GM12891 (cell line): Measurements from ENCODE around the gene SPOP.

ENCODE experiments used
- DNase-seq: peaks from one replicate; pipeline ENCODE4 v3.0.0; 2011; ENCODE audit warnings: low spot score; ENCODE audit not compliant: insufficient read length
- FAIRE-seq: peaks from 2 replicates; lab custom pipeline; 2011; peaks lifted over from hg19 to GRCh38; lab: Jason Lieb, UNC
- PAX5 ChIP-seq: IDR thresholded peaks from 2 replicates; pipeline ENCODE4 v1.6.1; 2011; ENCODE audit warnings: low read length, moderate library complexity, mild to moderate bottlenecking; ENCODE audit not compliant: insufficient read depth, severe bottlenecking
- POLR2A ChIP-seq: IDR thresholded peaks from 2 replicates; pipeline ENCODE4 v1.6.1; 2011; ENCODE audit warnings: low read depth, low read length, control low read depth
- POLR2AphosphoS5 ChIP-seq: IDR thresholded peaks from 2 replicates; pipeline ENCODE4 v1.6.1; 2011; ENCODE audit warnings: low read depth, low read length, control low read depth
- POU2F2 ChIP-seq: IDR thresholded peaks from 2 replicates; pipeline ENCODE4 v1.6.1; 2011; ENCODE audit warnings: low read depth, mild to moderate bottlenecking, control low read depth, low read length, moderate library complexity
- SPI1 ChIP-seq: IDR thresholded peaks from 2 replicates; pipeline ENCODE4 v1.6.1; 2011; ENCODE audit warnings: low read depth, low read length, control low read depth
- TAF1 ChIP-seq: IDR thresholded peaks from 2 replicates; pipeline ENCODE4 v1.6.1; 2011; ENCODE audit warnings: low read depth, low read length, control low read depth

SPOP gene

GRCh38 chr17:49602783-49603182 lies 75.1 kb downstream of the SPOP start:
- DNase-seq = no peak
- no peak for FAIRE-seq
- TF ChIP-seq SPI1 (no peak), POLR2A (no peak), PAX5 (no peak), POU2F2 (no peak), POLR2AphosphoS5 (no peak), TAF1 (no peak)

- no peak for DNase-seq
- FAIRE-seq = no peak
- no peak for TF ChIP-seq POLR2A
- no peak for TF ChIP-seq POU2F2
- no peak for TF ChIP-seq SPI1
- TF ChIP-seq TAF1 = no peak
- no peak for TF ChIP-seq POLR2AphosphoS5
- TF ChIP-seq PAX5 = no peak
These were observed 76.9 kb downstream of the SPOP start for GRCh38 chr17:49600949-49601348.

GRCh38 chr17:49598918-49599317 lies 79.0 kb downstream of the SPOP start:
- FAIRE-seq = no peak
- no peak for TF ChIP-seq POLR2AphosphoS5
- TF ChIP-seq SPI1 = no peak
- TF ChIP-seq TAF1 = no peak
- no peak for TF ChIP-seq POU2F2
- no peak for DNase-seq

- DNase-seq (no peak), FAIRE-seq (no peak)
- no peak for TF ChIP-seq POLR2A
- TF ChIP-seq SPI1 = no peak
- no peak for TF ChIP-seq TAF1
These were observed 79.8 kb downstream of the SPOP start for GRCh38 chr17:49597928-49598655.

GRCh38 chr17:49597436-49597835 lies 80.5 kb downstream of the SPOP start:
- DNase-seq = no peak
- TF ChIP-seq TAF1 (no peak), POLR2AphosphoS5 (no peak), POLR2A (no peak)
- no peak for FAIRE-seq

GRCh38 chr17:49596613-49597244 lies 81.2 kb downstream of the SPOP start:
- no peak for TF ChIP-seq SPI1
- TF ChIP-seq PAX5 = no peak
- no peak for TF ChIP-seq POLR2AphosphoS5
- no peak for TF ChIP-seq POLR2A
- TF ChIP-seq POU2F2 = no peak
- TF ChIP-seq TAF1 = no peak
- no peak for FAIRE-seq
- no peak for DNase-seq

GRCh38 chr17:49595980-49596379 lies 81.9 kb downstream of the SPOP start:
- TF ChIP-seq POLR2AphosphoS5 (no peak), POU2F2 (no peak)
- FAIRE-seq (no peak), DNase-seq (no peak)

- TF ChIP-seq POLR2A (no peak), PAX5 (no peak), POU2F2 (no peak), TAF1 (no peak), POLR2AphosphoS5 (no peak), SPI1 (no peak)
- FAIRE-seq (no peak), DNase-seq (no peak)
These were observed 82.6 kb downstream of the SPOP start for GRCh38 chr17:49595328-49595727.

GRCh38 chr17:49592263-49592662 lies 85.6 kb downstream of the SPOP start:
- TF ChIP-seq POU2F2 = no peak
- no peak for TF ChIP-seq PAX5
- TF ChIP-seq TAF1 = no peak
- no peak for TF ChIP-seq POLR2AphosphoS5
- no peak for TF ChIP-seq POLR2A
- no peak for TF ChIP-seq SPI1
- FAIRE-seq = no peak
- DNase-seq = no peak

GRCh38 chr17:49590874-49591273 lies 87.0 kb downstream of the SPOP start:
- no peak for FAIRE-seq
- TF ChIP-seq PAX5 = no peak
- TF ChIP-seq TAF1 = no peak
- TF ChIP-seq POLR2AphosphoS5 = no peak
- no peak for TF ChIP-seq POU2F2
- TF ChIP-seq POLR2A = no peak
- TF ChIP-seq SPI1 = no peak
- DNase-seq = no peak
